ENCODE measurements around the gene CCT6B.

- no peak for TF ChIP-seq CTCF (IDR thresholded peaks at IDR 0.05 in 8 of 11, conservative IDR thresholded peaks at IDR 0.05 in 3 of 11)
- no peak for TF ChIP-seq POLR2A (IDR thresholded peaks at IDR 0.05)
Measured at GRCh38 chr17:34979153-34979552, 17.9 kb upstream of the CCT6B start.
